GM18519 (cell line): Measurements from ENCODE around the gene FATE1.

Source experiments
- ATAC-seq: cut with Tn5 transposase; IDR thresholded peaks from one replicate; pipeline ENCODE4 v1.9.1; 2021; ENCODE audit warnings: mild to moderate bottlenecking, moderate library complexity; ENCODE audit not compliant: unreplicated experiment, low FRiP score

FATE1 gene

GRCh38 chrX:151738751-151739150 lies 22.9 kb downstream of the FATE1 start:
- ATAC-seq: no peak

GRCh38 chrX:151741606-151742005 lies 25.8 kb downstream of the FATE1 start:
- no peak for ATAC-seq

- no peak for ATAC-seq
These were observed 26.5 kb downstream of the FATE1 start for GRCh38 chrX:151742311-151742710.

- ATAC-seq: no peak
These were observed 28.0 kb downstream of the FATE1 start for GRCh38 chrX:151743651-151744470.

GRCh38 chrX:151745651-151746050 lies 29.8 kb downstream of the FATE1 start:
- no peak for ATAC-seq

- ATAC-seq: no peak
These were observed 30.7 kb downstream of the FATE1 start for GRCh38 chrX:151746502-151746901.

GRCh38 chrX:151750511-151750910 lies 34.7 kb downstream of the FATE1 start:
- ATAC-seq: no peak

- no peak for ATAC-seq
These were observed 37.0 kb downstream of the FATE1 start for GRCh38 chrX:151752847-151753246.

GRCh38 chrX:151753313-151754046 lies 37.6 kb downstream of the FATE1 start:
- peak; percentile 65 for ATAC-seq

- no peak for ATAC-seq
These were observed 38.2 kb downstream of the FATE1 start for GRCh38 chrX:151754047-151754429.

GRCh38 chrX:151754641-151755215 lies 38.9 kb downstream of the FATE1 start:
- ATAC-seq: no peak

- no peak for ATAC-seq
These were observed 43.3 kb downstream of the FATE1 start for GRCh38 chrX:151759041-151759708.

- ATAC-seq: no peak
These were observed 47.0 kb downstream of the FATE1 start for GRCh38 chrX:151762802-151763201.

GRCh38 chrX:151763711-151764110 lies 47.9 kb downstream of the FATE1 start:
- ATAC-seq: no peak

GRCh38 chrX:151765026-151765425 lies 49.2 kb downstream of the FATE1 start:
- ATAC-seq: no peak

- ATAC-seq: no peak
These were observed 55.9 kb downstream of the FATE1 start for GRCh38 chrX:151771726-151772125.
